Adipose tissue (tissue), 3 donors: ENCODE data around the gene ZNF81. TPM values are rescaled to one million over a fixed set of nuclear protein-coding genes. Genes with fewer than 3 reads are reported as not detected.

Experiments
- polyA plus RNA-seq, 3 donors: library from polyadenylated mRNA; stranded (reverse); fragments of 200-250 nt; gene quantifications; one replicate each; pipeline ENCODE4 v1.2.3, GENCODE V29; 2013
- donor health status: healthy with polysubstance abuse.
- donor health status: Bipolar disorder and iron deficiency.
- donor health status: healthy.

Gene ZNF81
- polyA plus RNA-seq, 3 donors = 0.11 to 1.4 (median 0.54) TPM

Other genes starting within 250 kb of the ZNF81 start
- 1 to 10 TPM in 2 of 3 donors, under 1 TPM in 1; 0.69 to 3.0 (median 1.4) TPM for gene SYN1, start 217.0 kb upstream of the ZNF81 start, polyA plus RNA-seq
- gene CFP, start 207.0 kb upstream of the ZNF81 start, polyA plus RNA-seq = 10 to 100 TPM in 1 of 3 donors, 1 to 10 TPM in 2; 1.5 to 17.1 (median 7.3) TPM
- 10 to 100 TPM; 11.5 to 27.3 (median 23.1) TPM for gene ELK1, start 186.3 kb upstream of the ZNF81 start, polyA plus RNA-seq
- gene UXT, start 177.7 kb upstream of the ZNF81 start, polyA plus RNA-seq = 100 to 1,000 TPM; 108 to 208 (median 149) TPM
- 1 to 10 TPM; 1.3 to 2.0 (median 2.0) TPM for gene ZNF182, start 167.1 kb downstream of the ZNF81 start, polyA plus RNA-seq
- under 1 TPM in 1 of 3 donors, not detected in 2; 0.15 TPM for gene SPACA5, start 170.1 kb downstream of the ZNF81 start, polyA plus RNA-seq
- gene ZNF630, start 234.7 kb downstream of the ZNF81 start, polyA plus RNA-seq = 1 to 10 TPM in 2 of 3 donors, under 1 TPM in 1; 0.76 to 2.5 (median 1.2) TPM